ENCODE results near the gene EFHD2. TPM values are rescaled to one million over a fixed set of nuclear protein-coding genes. Genes with fewer than 3 reads are reported as not detected.
"Not testable (repeated sequence)": the region's sequence is repeated elsewhere in the genome, so short reads cannot be mapped to it uniquely, and the experiment has no call there.

Gene EFHD2
- polyA plus RNA-seq, 1 donor from 2014 or later: 10.3 TPM

DNA sequence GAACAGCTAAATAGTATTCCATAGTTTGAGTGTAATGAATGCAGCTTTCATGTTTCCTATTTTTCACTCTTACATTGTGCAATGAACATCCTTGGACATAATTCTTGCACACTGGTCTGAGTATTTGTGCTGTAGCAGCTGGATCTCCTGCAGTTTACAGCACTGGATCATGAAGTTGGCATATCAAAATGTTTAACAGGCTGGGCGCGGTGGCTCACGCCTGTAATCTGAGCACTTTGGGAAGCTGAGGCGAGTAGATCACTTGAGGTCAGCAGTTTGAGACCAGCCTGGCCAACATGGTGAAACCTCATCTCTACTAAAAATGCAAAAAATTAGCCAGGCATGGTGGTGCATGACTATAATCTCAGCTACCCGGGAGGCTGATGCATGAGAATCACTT is 61.4 kb downstream of the EFHD2 start:
- H3K9ac ChIP-seq (ENCODE audit: low read length): not testable (repeated sequence)

DNA sequence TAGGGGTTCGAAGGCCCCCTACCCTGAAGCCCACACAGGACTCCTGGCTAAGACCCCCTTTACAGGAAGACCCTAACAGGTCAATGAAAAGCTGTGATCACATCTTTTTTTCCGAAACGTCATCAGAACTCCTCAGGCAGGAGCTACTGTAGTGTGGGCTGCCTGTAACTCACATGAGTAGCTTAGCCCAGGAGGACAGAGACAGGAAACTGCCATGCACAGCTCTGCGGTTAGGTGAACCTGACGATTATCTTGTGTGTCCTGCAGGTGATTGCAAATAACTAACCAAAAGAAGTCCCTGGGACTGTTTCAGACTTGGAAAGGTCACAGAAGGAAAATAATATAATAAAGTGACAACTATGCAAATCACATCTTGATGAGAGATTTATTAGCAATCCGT is 62.0 kb downstream of the EFHD2 start:
- not testable (repeated sequence) for H3K36me3 ChIP-seq (ENCODE audit: insufficient read depth, low read length); H3K9me3 ChIP-seq (ENCODE audit: low read length); H3K4me2 ChIP-seq (ENCODE audit: low read length); H3F3A ChIP-seq (ENCODE audit: insufficient read depth, low read length, poor library complexity, severe bottlenecking); H3K27ac ChIP-seq (ENCODE audit: low read length); H3K9me2 ChIP-seq (ENCODE audit: insufficient read depth, low read length); H3K4me3 ChIP-seq (ENCODE audit: low read length); H2AFZ ChIP-seq (ENCODE audit: low read depth, low read length); H4K20me1 ChIP-seq (ENCODE audit: insufficient read depth); H3K79me2 ChIP-seq (replicated peaks; ENCODE audit: insufficient read depth, low read length); H3K27me3 ChIP-seq (ENCODE audit: insufficient read depth, low read depth, low read length); H3K9ac ChIP-seq (ENCODE audit: low read length)

More for the DNA sequence above, 61.4 kb downstream of the EFHD2 start:
- not testable (repeated sequence) for H4K20me1 ChIP-seq (ENCODE audit: insufficient read depth); H3K9me3 ChIP-seq (ENCODE audit: low read length); H3K27me3 ChIP-seq (ENCODE audit: insufficient read depth, low read depth, low read length); H3K9me2 ChIP-seq (ENCODE audit: insufficient read depth, low read length); H3K79me2 ChIP-seq (replicated peaks; ENCODE audit: insufficient read depth, low read length); H3K4me3 ChIP-seq (ENCODE audit: low read length); H3K27ac ChIP-seq (ENCODE audit: low read length); H2AFZ ChIP-seq (ENCODE audit: low read depth, low read length); H3K4me2 ChIP-seq (ENCODE audit: low read length); H3K36me3 ChIP-seq (ENCODE audit: insufficient read depth, low read length); H3F3A ChIP-seq (ENCODE audit: insufficient read depth, low read length, poor library complexity, severe bottlenecking)

DNA sequence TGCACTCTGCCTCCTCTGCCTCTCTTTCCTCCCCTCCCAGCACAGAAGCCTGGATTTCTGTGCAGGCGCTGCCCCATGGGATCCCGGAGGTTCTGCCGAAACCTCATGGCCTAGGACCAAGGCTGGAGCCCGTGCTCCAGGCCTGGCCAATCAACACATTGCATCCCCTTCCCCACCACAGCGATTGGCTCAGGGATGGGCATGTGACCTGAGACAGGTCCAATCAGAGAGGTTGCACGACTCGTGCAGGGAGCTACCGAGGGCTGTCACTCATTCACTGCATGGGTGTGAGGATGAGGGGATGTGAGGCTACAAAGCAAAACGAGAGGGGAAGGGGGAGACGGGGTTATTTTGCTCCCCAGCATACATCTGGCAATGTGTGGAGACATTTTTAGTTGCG is 62.9 kb downstream of the EFHD2 start:
- Histone ChIP-seq H3F3A (ENCODE audit: insufficient read depth, low read length, poor library complexity, severe bottlenecking) (no peaks in the 10 kb centered on the region), H3K9me3 (ENCODE audit: low read length) (no peaks in the 10 kb centered on the region), H3K4me2 (ENCODE audit: low read length) (no peak overlapping the region), H3K9me2 (ENCODE audit: insufficient read depth, low read length) (no peaks in the 10 kb centered on the region), H3K4me3 (ENCODE audit: low read length) (no peak overlapping the region), H3K9ac (ENCODE audit: low read length) (no peak overlapping the region), H3K27ac (ENCODE audit: low read length) (no peak overlapping the region), H3K36me3 (ENCODE audit: insufficient read depth, low read length) (no peaks in the 10 kb centered on the region), H3K79me2 (replicated peaks; ENCODE audit: insufficient read depth, low read length) (no peaks in the 10 kb centered on the region), H4K20me1 (ENCODE audit: insufficient read depth) (no peaks in the 10 kb centered on the region), H3K27me3 (ENCODE audit: insufficient read depth, low read depth, low read length) (no peaks in the 10 kb centered on the region), H2AFZ (ENCODE audit: low read depth, low read length) (no peak overlapping the region)
- TF ChIP-seq, protein P1, sequence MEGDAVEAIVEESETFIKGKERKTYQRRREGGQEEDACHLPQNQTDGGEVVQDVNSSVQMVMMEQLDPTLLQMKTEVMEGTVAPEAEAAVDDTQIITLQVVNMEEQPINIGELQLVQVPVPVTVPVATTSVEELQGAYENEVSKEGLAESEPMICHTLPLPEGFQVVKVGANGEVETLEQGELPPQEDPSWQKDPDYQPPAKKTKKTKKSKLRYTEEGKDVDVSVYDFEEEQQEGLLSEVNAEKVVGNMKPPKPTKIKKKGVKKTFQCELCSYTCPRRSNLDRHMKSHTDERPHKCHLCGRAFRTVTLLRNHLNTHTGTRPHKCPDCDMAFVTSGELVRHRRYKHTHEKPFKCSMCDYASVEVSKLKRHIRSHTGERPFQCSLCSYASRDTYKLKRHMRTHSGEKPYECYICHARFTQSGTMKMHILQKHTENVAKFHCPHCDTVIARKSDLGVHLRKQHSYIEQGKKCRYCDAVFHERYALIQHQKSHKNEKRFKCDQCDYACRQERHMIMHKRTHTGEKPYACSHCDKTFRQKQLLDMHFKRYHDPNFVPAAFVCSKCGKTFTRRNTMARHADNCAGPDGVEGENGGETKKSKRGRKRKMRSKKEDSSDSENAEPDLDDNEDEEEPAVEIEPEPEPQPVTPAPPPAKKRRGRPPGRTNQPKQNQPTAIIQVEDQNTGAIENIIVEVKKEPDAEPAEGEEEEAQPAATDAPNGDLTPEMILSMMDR (IDR thresholded peaks at IDR 0.05; ENCODE audit: poor library complexity, severe bottlenecking): no peak
- TF ChIP-seq EP300 (conservative IDR thresholded peaks at IDR 0.05; ENCODE audit: poor library complexity, severe bottlenecking) (no peak), RAD21 (conservative IDR thresholded peaks at IDR 0.05) (no peak), MXI1 (conservative IDR thresholded peaks at IDR 0.05; ENCODE audit: poor library complexity, severe bottlenecking) (no peak), EZH2 (IDR thresholded peaks at IDR 0.05; ENCODE audit: borderline replicate concordance, insufficient read depth, low read length, poor library complexity, severe bottlenecking) (no peak), TAF1 (IDR thresholded peaks at IDR 0.05; ENCODE audit: low read depth) (no peak), POLR2AphosphoS5 (IDR thresholded peaks at IDR 0.05) (no peak), SMC3 (conservative IDR thresholded peaks at IDR 0.05; ENCODE audit: poor library complexity) (no peak)
- TF ChIP-seq, protein P2, sequence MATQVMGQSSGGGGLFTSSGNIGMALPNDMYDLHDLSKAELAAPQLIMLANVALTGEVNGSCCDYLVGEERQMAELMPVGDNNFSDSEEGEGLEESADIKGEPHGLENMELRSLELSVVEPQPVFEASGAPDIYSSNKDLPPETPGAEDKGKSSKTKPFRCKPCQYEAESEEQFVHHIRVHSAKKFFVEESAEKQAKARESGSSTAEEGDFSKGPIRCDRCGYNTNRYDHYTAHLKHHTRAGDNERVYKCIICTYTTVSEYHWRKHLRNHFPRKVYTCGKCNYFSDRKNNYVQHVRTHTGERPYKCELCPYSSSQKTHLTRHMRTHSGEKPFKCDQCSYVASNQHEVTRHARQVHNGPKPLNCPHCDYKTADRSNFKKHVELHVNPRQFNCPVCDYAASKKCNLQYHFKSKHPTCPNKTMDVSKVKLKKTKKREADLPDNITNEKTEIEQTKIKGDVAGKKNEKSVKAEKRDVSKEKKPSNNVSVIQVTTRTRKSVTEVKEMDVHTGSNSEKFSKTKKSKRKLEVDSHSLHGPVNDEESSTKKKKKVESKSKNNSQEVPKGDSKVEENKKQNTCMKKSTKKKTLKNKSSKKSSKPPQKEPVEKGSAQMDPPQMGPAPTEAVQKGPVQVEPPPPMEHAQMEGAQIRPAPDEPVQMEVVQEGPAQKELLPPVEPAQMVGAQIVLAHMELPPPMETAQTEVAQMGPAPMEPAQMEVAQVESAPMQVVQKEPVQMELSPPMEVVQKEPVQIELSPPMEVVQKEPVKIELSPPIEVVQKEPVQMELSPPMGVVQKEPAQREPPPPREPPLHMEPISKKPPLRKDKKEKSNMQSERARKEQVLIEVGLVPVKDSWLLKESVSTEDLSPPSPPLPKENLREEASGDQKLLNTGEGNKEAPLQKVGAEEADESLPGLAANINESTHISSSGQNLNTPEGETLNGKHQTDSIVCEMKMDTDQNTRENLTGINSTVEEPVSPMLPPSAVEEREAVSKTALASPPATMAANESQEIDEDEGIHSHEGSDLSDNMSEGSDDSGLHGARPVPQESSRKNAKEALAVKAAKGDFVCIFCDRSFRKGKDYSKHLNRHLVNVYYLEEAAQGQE (IDR thresholded peaks at IDR 0.05; ENCODE audit: borderline replicate concordance): no peak

Measured in neural cell (in vitro differentiated cells).